T-cell (primary cell): ENCODE data around the gene PPM1N. TPM values are rescaled to one million over a fixed set of nuclear protein-coding genes. Genes with fewer than 3 reads are reported as not detected.

Experiments
- ATAC-seq, 4 experiments: fragments of 200-7000 bp in 3 of 4; fragments of 150-1000 bp in 1 of 4; cut with Tn5 transposase; replicated peaks in 1 of 4; 1 replicate in 3 of 4; 2 replicates in 1 of 4; pipeline ENCODE4 v1.10.0; 2021; ENCODE audit warnings: moderate library complexity in 3 of 4, mild to moderate bottlenecking in 2 of 4, moderate number of reproducible peaks in 1 of 4
- CTCF ChIA-PET, 2 donors: fragments of 300-600 bp; sonication (Branson Sonifier 250); formaldehyde crosslinking; loops; one replicate each; lab custom pipeline; 2022; ENCODE audit warnings: antibody characterized with exemption in 2 of 2; lab: Charles Lee
- POLR2A ChIA-PET, 2 donors: fragments of 300-600 bp; sonication (Branson Sonifier 250); formaldehyde crosslinking; loops; one replicate each; lab custom pipeline; 2022; ENCODE audit warnings: antibody characterized with exemption in 2 of 2; lab: Charles Lee
- DNase-seq, 35 experiments: peaks; one replicate each; pipeline versions ENCODE4 v3.0.0 to v3.0.0-alpha.2; 2013 to 2023
- H3K27ac ChIP-seq: one replicate; pipeline ENCODE4 v1.5.1; 2013; ENCODE audit warnings: low read length
- H3K27me3 ChIP-seq, 2 experiments: replicated peaks in 1 of 2; 1 replicate in 1 of 2; 2 replicates in 1 of 2; pipeline versions ENCODE4 v1.6.1 to v1.7.0; 2013; ENCODE audit warnings: low read length in 1 of 2, mixed read lengths in 1 of 2; ENCODE audit not compliant: control insufficient read depth in 2 of 2, insufficient read depth in 2 of 2; ENCODE audit errors: extremely low read depth in 1 of 2
- H3K36me3 ChIP-seq, 2 donors: 1 replicate in 1 of 2; 2 replicates in 1 of 2; pipeline versions ENCODE4 v1.6.1 to v1.7.0; 2013; ENCODE audit warnings: low read length in 1 of 2; ENCODE audit not compliant: control insufficient read depth in 2 of 2, insufficient read depth in 1 of 2; ENCODE audit errors: extremely low read depth in 1 of 2
- H3K4me1 ChIP-seq, 2 experiments: 1 replicate in 1 of 2; 2 replicates in 1 of 2; pipeline versions ENCODE4 v1.6.1 to v1.7.0; 2013; ENCODE audit warnings: low read length in 2 of 2, mixed read lengths in 1 of 2; ENCODE audit not compliant: insufficient read depth in 2 of 2, control insufficient read depth in 1 of 2; ENCODE audit errors: extremely low read depth in 1 of 2
- H3K4me3 ChIP-seq, 2 donors: 1 replicate in 1 of 2; 2 replicates in 1 of 2; pipeline versions ENCODE4 v1.5.1 to v1.7.0; 2013; ENCODE audit warnings: mild to moderate bottlenecking in 2 of 2, low read length in 1 of 2, moderate library complexity in 1 of 2; ENCODE audit not compliant: control insufficient read depth in 1 of 2; ENCODE audit errors: extremely low read depth in 1 of 2
- H3K9me3 ChIP-seq: 2 replicates; pipeline ENCODE4 v1.7.0; 2013
- H3K27ac Mint-ChIP-seq, 2 donors: one replicate each; pipeline ENCODE4 v1.8.0; 2020 to 2021; ENCODE audit warnings: mild to moderate bottlenecking in 2 of 2, mixed read lengths in 2 of 2
- H3K27me3 Mint-ChIP-seq, 2 donors: one replicate each; pipeline ENCODE4 v1.8.0; 2021 to 2022; ENCODE audit warnings: mixed read lengths in 2 of 2
- H3K36me3 Mint-ChIP-seq: one replicate; pipeline ENCODE4 v1.8.0; 2021; ENCODE audit warnings: mixed read lengths
- H3K4me1 Mint-ChIP-seq, 3 donors: one replicate each; pipeline ENCODE4 v1.8.0; 2020 to 2022; ENCODE audit warnings: mixed read lengths in 3 of 3, mild to moderate bottlenecking in 1 of 3
- H3K4me3 Mint-ChIP-seq, 3 donors: one replicate each; pipeline ENCODE4 v1.8.0; 2020 to 2022; ENCODE audit warnings: mild to moderate bottlenecking in 3 of 3, mixed read lengths in 3 of 3, moderate library complexity in 3 of 3
- H3K9me3 Mint-ChIP-seq, 3 donors: one replicate each; pipeline ENCODE4 v1.8.0; 2020 to 2022; ENCODE audit warnings: mixed read lengths in 3 of 3
- WGBS: methylation state at CpG from one replicate; pipeline ENCODE4 v1.1.5; 2013; ENCODE audit warnings: missing lambda C conversion rate; ENCODE audit not compliant: insufficient coverage; 5-methylcytosine and 5-hydroxymethylcytosine counted together
- total RNA-seq, 35 experiments: library from RNA in 6 of 35; stranded (reverse) in 6 of 35; fragments of 120-200 nt in 1 of 35; gene quantifications; one replicate each; pipeline versions ENCODE4 v1.2.1 to v1.2.4 and lab custom pipeline; 2013 to 2026

PPM1N gene
- total RNA-seq, 5 donors from 2014 or later (not counting 1 experiment from before 2014, with no cell fraction given), result 5.6 to 14.6 (median 10.0) TPM

DNA sequence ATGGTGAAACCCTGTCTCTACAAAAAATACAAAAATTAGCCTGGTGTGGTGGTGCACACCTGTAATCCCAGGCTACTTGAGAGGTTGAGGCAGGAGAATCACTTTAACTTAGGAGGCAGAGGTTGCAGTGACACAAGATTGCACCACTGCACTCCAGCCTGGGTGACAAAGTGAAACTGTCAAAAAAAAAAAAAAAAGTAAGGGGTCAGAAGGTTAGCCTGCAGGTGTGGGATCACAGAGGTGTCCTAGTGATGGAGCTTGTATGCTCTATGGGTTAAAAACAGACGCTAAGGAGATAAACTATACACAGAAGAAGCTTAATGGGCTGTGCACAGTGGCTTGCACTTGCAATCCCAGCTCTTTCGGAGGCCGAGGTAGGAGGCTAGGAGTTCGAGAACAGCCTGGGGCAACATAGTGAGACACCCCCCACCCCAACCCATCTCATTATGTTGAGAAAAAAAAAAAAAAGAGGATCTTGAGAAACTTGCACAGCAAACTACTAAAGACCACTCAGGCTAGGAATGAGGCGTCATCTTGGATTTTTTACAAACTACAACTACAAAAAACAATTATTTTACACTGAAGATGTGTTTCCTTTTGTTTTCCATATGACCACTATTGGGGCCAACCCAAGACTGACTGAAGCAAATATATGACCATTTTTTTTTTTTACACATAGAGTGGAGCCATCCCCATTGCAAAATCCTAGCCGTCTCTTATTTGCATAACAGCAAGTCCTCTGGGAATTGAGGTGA is 22.5 kb upstream of the PPM1N start:
- no CpG with 5 or more reads among the region's 6 CpGs for WGBS
- Mint-ChIP-seq H3K4me1 (peaks cover 38 to 63% (median 50%) of the 10 kb centered on the region in 3 donors), H3K9me3 (no peaks in the 10 kb centered on the region), H3K27ac (no peak overlapping the region), H3K27me3 (peaks cover 13 to 16% of the 10 kb centered on the region in 2 donors), H3K36me3 (peaks cover 31% of the 10 kb centered on the region), H3K4me3 (peak overlapping the region in 1 of 3 donors; percentile 80)
- peak in 4 of 35 experiments; percentile 22 to 51 (median 44) for DNase-seq
- no peak overlapping the region for H3K27ac ChIP-seq
- no peaks in the 10 kb centered on the region for H3K36me3 ChIP-seq
- peaks cover 9 to 48% of the 10 kb centered on the region in 2 experiments for H3K4me1 ChIP-seq
- peaks cover 11 to 28% of the 10 kb centered on the region in 2 experiments for H3K27me3 ChIP-seq
- ChIA-PET CTCF (interaction anchor here in 1 of 2 donors (0.5 kb wide), 1 partner anchor 20 kb away, joined by 5 read pairs; no protein-coding TSS in a partner anchor), POLR2A (interaction anchor here (0.6 to 0.9 kb wide), 9 partner anchors 9 to 1634 kb away, joined by 3 to 10 read pairs (median 4); no protein-coding TSS in a partner anchor)
- ATAC-seq, result no peak
- no peaks in the 10 kb centered on the region for H3K9me3 ChIP-seq
- H3K4me3 ChIP-seq, result no peak overlapping the region

DNA sequence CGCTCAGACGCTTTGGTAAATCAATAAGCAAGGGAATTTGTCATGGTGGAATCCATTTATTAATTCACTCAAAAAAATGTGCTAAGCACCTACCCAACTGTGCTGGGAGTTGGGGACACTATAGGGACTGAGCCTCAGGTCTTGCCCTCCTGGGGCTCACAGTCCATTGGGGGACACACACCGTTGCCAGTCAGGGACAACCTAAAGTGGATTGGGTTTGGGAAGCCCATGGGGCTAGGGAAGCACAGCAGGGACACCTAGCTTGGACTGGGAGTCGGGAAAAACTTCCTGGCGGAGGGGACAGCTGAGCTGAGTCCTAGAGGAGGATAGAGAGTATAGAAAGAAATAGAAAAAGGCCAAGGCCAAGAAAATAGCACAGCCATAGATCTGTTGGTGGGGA is 21.9 kb upstream of the PPM1N start:
- Mint-ChIP-seq H3K27ac (peak overlapping the region; percentile 53 to 78), H3K27me3 (peaks cover 13 to 16% of the 10 kb centered on the region in 2 donors), H3K36me3 (peaks cover 27% of the 10 kb centered on the region), H3K4me1 (peaks cover 36 to 63% (median 48%) of the 10 kb centered on the region in 3 donors), H3K4me3 (peak overlapping the region in 1 of 3 donors; percentile 80), H3K9me3 (no peaks in the 10 kb centered on the region)
- DNase-seq, result peak in 3 of 35 experiments; percentile 23 to 40 (median 35)
- Histone ChIP-seq H3K27me3 (peaks cover 11 to 23% of the 10 kb centered on the region in 2 experiments), H3K9me3 (no peaks in the 10 kb centered on the region), H3K4me1 (peaks cover 9 to 44% of the 10 kb centered on the region in 2 experiments), H3K27ac (no peak overlapping the region), H3K36me3 (no peaks in the 10 kb centered on the region), H3K4me3 (no peak overlapping the region)
- CTCF ChIA-PET, result interaction anchor here in 1 of 2 donors (0.5 to 3.2 kb wide), 2 partner anchors 21 to 36 kb away, joined by 5 to 135 read pairs; no protein-coding TSS in a partner anchor
- POLR2A ChIA-PET, result interaction anchor here (0.5 to 3.0 kb wide), 6 partner anchors 8 to 42 kb away, joined by 3 to 48 read pairs (median 4); partner anchors contain the start of gene FOSB (in 1 of the 2)
- no peak for ATAC-seq
- 73% methylated on average over 3 of the region's 5 CpGs for WGBS

DNA sequence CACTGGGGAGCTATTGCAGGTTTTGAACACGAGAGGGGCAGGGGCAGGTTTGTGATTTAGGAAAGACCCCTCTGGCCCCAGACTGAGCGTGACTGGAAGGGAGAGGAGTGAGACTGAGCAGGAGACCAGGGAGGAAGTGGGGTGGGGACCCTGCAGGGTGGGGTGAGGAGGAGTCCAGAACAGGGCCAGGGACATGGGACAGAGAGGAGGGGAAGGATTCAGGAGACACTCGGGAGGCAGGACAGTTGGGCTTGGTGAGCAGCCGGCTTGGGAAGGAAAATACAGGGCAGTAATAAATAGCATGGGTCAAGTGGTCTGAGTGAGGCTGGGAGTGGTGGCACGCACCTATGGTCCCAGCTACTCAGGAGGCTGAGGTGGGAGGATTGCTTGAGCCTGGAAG is 21.1 kb upstream of the PPM1N start:
- Histone ChIP-seq H3K27ac (no peak overlapping the region), H3K4me1 (peaks cover 9 to 39% of the 10 kb centered on the region in 2 experiments), H3K27me3 (peaks cover 11 to 14% of the 10 kb centered on the region in 2 experiments), H3K36me3 (no peaks in the 10 kb centered on the region), H3K9me3 (no peaks in the 10 kb centered on the region), H3K4me3 (no peak overlapping the region)
- Mint-ChIP-seq H3K4me3 (peak overlapping the region in 2 of 3 donors; percentile 34 to 80), H3K4me1 (peaks cover 31 to 57% (median 41%) of the 10 kb centered on the region in 3 donors), H3K27me3 (peaks cover 9 to 10% of the 10 kb centered on the region in 2 donors), H3K36me3 (peaks cover 19% of the 10 kb centered on the region), H3K27ac (peak overlapping the region; percentile 80 to 82), H3K9me3 (no peaks in the 10 kb centered on the region)
- peak in 1 of 35 experiments; percentile 31 for DNase-seq
- ATAC-seq, result no peak
- 40% methylated on average over 4 of the region's 5 CpGs for WGBS
- POLR2A ChIA-PET, result interaction anchor here (0.5 to 3.0 kb wide), 9 partner anchors 8 to 1872 kb away, joined by 3 to 48 read pairs (median 5); partner anchors contain the start of genes DHX34 (in 1 of the 2) and FOSB (in 1 of the 2)
- CTCF ChIA-PET, result interaction anchor here in 1 of 2 donors (3.2 kb wide), 1 partner anchor 37 kb away, joined by 135 read pairs; no protein-coding TSS in a partner anchor

DNA sequence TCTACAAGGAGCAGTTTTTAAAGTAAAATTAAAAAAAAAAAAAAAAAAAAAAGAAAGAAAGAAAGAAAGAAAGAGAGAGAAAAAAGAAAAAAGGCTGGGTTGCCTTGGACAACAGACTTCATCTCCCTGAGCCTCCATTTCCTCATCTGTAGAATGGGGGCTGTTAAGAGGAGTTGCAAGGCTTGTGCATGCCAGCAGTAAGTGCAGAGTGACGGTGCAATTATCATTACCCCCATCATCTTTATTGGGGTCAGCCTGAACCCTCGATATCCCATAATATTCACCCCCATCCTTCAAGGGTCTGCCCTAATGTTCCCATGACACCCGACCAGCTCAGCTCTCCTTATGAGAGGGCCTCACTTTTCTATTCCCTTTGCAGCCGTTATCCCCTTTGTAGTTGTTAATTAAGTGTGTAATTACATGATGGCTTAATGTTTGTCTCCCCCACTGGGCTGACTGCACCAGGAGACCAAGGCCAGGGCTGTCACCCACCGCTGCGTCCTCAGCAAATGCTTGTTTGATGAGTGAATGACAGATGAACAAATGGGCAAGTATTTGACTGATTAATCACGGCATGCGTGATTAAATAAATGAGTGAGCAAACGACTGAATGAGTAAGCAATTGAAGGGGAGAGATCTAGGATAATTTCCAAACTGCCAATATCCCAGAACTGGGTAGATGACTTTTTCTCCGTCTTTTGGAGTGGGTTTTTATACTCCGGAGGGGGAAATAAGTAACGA is 20.4 kb upstream of the PPM1N start:
- Mint-ChIP-seq H3K27me3 (peaks cover 6 to 7% of the 10 kb centered on the region in 2 donors), H3K36me3 (peaks cover 12% of the 10 kb centered on the region), H3K4me3 (peak overlapping the region; percentile 69 to 81 (median 80)), H3K27ac (peak overlapping the region; percentile 87 to 99), H3K4me1 (peaks cover 28 to 52% (median 36%) of the 10 kb centered on the region in 3 donors), H3K9me3 (no peaks in the 10 kb centered on the region)
- WGBS, result 4% methylated on average over 5 of the region's 12 CpGs
- DNase-seq (no peak), ATAC-seq (peak in 1 of 4 experiments; percentile 9)
- CTCF ChIA-PET, result interaction anchor here (0.5 to 3.6 kb wide), 22 partner anchors 10 to 214 kb away, joined by 3 to 135 read pairs (median 5); partner anchors contain the start of genes FOSB (in 1 of the 2), QPCTL (in 1 of the 2) and SNRPD2 (in 1 of the 2)
- peak overlapping the region; percentile 56 to 62 for H3K4me3 ChIP-seq
- peaks cover 8 to 32% of the 10 kb centered on the region in 2 experiments for H3K4me1 ChIP-seq
- no peaks in the 10 kb centered on the region for H3K36me3 ChIP-seq
- POLR2A ChIA-PET, result interaction anchor here (0.5 to 3.0 kb wide), 9 partner anchors 8 to 1871 kb away, joined by 3 to 48 read pairs (median 6); partner anchors contain the start of genes DHX34 (in 1 of the 2), FOSB (in 1 of the 2) and GIPR (in 1 of the 2)
- peaks cover 5 to 8% of the 10 kb centered on the region in 2 experiments for H3K27me3 ChIP-seq
- H3K27ac ChIP-seq, result peak overlapping the region; percentile 96
- no peaks in the 10 kb centered on the region for H3K9me3 ChIP-seq

DNA sequence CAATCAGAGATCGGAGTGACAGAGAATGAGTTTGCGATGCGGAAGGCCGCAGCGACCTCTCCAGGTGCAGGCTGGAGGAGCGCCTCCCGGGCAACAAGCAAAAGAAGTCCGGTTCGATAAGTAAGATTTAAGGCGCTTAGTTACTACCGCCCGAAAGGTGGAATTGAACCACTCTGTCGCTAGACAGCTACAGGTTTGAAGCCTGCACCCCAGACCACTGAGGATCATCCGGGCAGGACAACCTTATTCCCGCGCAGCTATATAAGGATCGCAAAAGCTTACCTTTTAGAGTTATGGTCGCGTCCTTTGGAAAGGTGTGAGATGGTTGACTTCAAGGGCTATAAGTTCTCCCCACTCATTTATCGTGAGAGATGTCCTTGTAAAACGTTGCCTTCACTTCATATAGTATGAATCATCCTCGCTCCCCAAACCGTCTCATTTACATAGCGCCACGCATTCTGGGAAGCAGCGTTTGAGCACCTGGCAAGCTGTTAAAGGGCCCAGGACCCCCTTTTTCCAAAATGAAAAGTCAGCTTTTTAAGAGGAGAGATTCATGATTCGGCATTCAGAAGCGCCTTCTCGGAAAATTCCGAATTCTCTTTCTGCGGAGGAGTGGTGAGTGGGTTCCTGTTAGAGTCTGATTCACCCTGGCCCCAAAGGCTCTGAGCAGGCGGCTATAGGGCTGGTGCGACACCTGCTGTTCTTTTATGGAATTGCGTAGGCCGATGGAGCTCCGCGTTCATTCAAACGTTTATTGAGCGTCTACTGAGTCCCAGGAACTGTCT is 19.6 kb upstream of the PPM1N start:
- Histone ChIP-seq H3K27me3 (peaks cover 4% of the 10 kb centered on the region in 2 experiments), H3K36me3 (no peaks in the 10 kb centered on the region), H3K9me3 (no peaks in the 10 kb centered on the region), H3K4me1 (peaks cover 7 to 30% of the 10 kb centered on the region in 2 experiments), H3K4me3 (peak overlapping the region; percentile 56 to 62), H3K27ac (peak overlapping the region; percentile 96)
- Mint-ChIP-seq H3K27me3 (peaks cover 4 to 5% of the 10 kb centered on the region in 2 donors), H3K4me1 (peaks cover 27 to 50% (median 35%) of the 10 kb centered on the region in 3 donors), H3K4me3 (peak overlapping the region; percentile 69 to 81 (median 80)), H3K36me3 (peaks cover 7% of the 10 kb centered on the region), H3K9me3 (no peaks in the 10 kb centered on the region), H3K27ac (peak overlapping the region; percentile 87 to 99)
- ChIA-PET POLR2A (interaction anchor here (0.5 to 3.0 kb wide), 7 partner anchors 9 to 238 kb away, joined by 3 to 48 read pairs (median 6); partner anchors contain the start of genes FOSB (in 1 of the 2) and GIPR (in 1 of the 2)), CTCF (interaction anchor here (0.5 to 3.6 kb wide), 28 partner anchors 10 to 213 kb away, joined by 3 to 135 read pairs (median 5); partner anchors contain the start of genes FOSB (in 1 of the 2), QPCTL (in 1 of the 2) and SNRPD2 (in 1 of the 2))
- 0% methylated on average over 28 of the region's 39 CpGs for WGBS
- peak; percentile 64 to 87 (median 82) for ATAC-seq
- peak; percentile 74 to 96 (median 85) for DNase-seq
